ENCODE data around the gene TENM4.

DNA sequence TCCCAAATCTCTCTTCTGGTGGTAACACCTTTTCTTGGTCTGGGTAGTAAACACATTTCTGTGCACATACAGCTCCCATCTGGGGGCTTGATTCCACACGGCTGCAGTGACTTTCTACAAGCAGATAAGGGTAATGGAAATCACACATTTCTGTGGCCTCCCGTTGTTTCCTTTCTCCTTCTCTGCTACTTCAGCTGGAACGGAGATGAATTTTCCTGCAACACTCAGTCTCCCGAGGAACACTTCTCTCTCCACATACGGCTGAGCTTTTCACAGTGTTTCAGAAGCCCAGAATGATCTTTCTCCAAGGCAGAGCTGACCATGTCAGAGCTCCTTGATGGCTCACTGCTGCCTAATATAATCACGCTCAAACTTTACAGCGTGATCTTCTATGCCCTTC, 501.9 kb downstream of the TENM4 start:
- TF ChIP-seq, protein P1, sequence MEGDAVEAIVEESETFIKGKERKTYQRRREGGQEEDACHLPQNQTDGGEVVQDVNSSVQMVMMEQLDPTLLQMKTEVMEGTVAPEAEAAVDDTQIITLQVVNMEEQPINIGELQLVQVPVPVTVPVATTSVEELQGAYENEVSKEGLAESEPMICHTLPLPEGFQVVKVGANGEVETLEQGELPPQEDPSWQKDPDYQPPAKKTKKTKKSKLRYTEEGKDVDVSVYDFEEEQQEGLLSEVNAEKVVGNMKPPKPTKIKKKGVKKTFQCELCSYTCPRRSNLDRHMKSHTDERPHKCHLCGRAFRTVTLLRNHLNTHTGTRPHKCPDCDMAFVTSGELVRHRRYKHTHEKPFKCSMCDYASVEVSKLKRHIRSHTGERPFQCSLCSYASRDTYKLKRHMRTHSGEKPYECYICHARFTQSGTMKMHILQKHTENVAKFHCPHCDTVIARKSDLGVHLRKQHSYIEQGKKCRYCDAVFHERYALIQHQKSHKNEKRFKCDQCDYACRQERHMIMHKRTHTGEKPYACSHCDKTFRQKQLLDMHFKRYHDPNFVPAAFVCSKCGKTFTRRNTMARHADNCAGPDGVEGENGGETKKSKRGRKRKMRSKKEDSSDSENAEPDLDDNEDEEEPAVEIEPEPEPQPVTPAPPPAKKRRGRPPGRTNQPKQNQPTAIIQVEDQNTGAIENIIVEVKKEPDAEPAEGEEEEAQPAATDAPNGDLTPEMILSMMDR (IDR thresholded peaks at IDR 0.05) = no peak
- no peak for TF ChIP-seq POLR2A (IDR thresholded peaks at IDR 0.05)

All from uterus (tissue), 2 donors.